IMR-90 (cell line): ENCODE data around the gene EFCAB10. TPM values are rescaled to one million over a fixed set of nuclear protein-coding genes. Genes with fewer than 3 reads are reported as not detected.

Experiments
- ATAC-seq: fragments of 200-7000 bp; cut with Tn5 transposase; 2 replicates; pipeline ENCODE4 v1.9.1; 2020; ENCODE audit warnings: low read depth, mild to moderate bottlenecking, moderate library complexity
- BruUV-seq: library from RNA; stranded (reverse); fragments of 400-500 nt; replicated peaks from 2 replicates; lab custom pipeline; 2021; lab: Mats Ljungman, UMichigan
- CTCF ChIA-PET: fragments of 300-600 bp; formaldehyde crosslinking; extraction: SDS; loops from one replicate; lab custom pipeline; 2021; ENCODE audit warnings: antibody characterized with exemption; lab: Yijun Ruan, JAX
- POLR2A ChIA-PET: fragments of 300-600 bp; sonication (Branson Sonifier 250); formaldehyde crosslinking; loops from one replicate; lab custom pipeline; 2022; ENCODE audit warnings: antibody characterized with exemption; ENCODE audit not compliant: unreplicated experiment; lab: Charles Lee
- DNase-seq: peaks from one replicate; pipeline ENCODE4 v3.0.0; 2013
- H2AFZ ChIP-seq: replicated peaks from 2 replicates; pipeline ENCODE3; 2013; ENCODE audit warnings: low read length, mild to moderate bottlenecking; ENCODE audit not compliant: poor library complexity
- H2AK5ac ChIP-seq: 2 replicates; pipeline ENCODE4 v1.6.1; 2013; ENCODE audit warnings: low read depth, low read length, inconsistent platforms
- H2AK9ac ChIP-seq: replicated peaks from 2 replicates; pipeline ENCODE3; 2013; ENCODE audit warnings: mild to moderate bottlenecking, low read depth, low read length, moderate library complexity; ENCODE audit not compliant: poor library complexity
- H2BK120ac ChIP-seq: 2 replicates; pipeline ENCODE4 v1.6.1; 2013; ENCODE audit warnings: low read depth, low read length, inconsistent platforms
- H2BK15ac ChIP-seq: 3 replicates; pipeline ENCODE4 v1.6.1; 2013; ENCODE audit warnings: low read depth, low read length, inconsistent platforms
- H2BK20ac ChIP-seq: 2 replicates; pipeline ENCODE4 v1.6.1; 2013; ENCODE audit warnings: low read depth, mild to moderate bottlenecking, inconsistent platforms, low read length, moderate library complexity
- H2BK5ac ChIP-seq: 2 replicates; pipeline ENCODE4 v1.6.1; 2013; ENCODE audit warnings: mild to moderate bottlenecking, low read depth, low read length, inconsistent platforms; ENCODE audit not compliant: poor library complexity, severe bottlenecking
- H3K14ac ChIP-seq: replicated peaks from 2 replicates; pipeline ENCODE4 v1.6.1; 2013; ENCODE audit warnings: low read depth, low read length, inconsistent platforms
- H3K18ac ChIP-seq: 2 replicates; pipeline ENCODE4 v1.6.1; 2013; ENCODE audit warnings: low read depth, low read length, control low read depth
- H3K23ac ChIP-seq: 2 replicates; pipeline ENCODE4 v1.6.1; 2013; ENCODE audit warnings: low read depth, low read length, inconsistent platforms
- H3K27ac ChIP-seq: 2 replicates; pipeline ENCODE4 v1.5.1; 2013; ENCODE audit warnings: mild to moderate bottlenecking, control low read depth, low read length; ENCODE audit not compliant: insufficient read depth
- H3K27me3 ChIP-seq: 2 replicates; pipeline ENCODE4 v1.6.1; 2013; ENCODE audit warnings: low read length; ENCODE audit not compliant: control insufficient read depth, insufficient read depth
- H3K36me3 ChIP-seq: 2 replicates; pipeline ENCODE4 v1.6.1; 2013; ENCODE audit warnings: low read length, mixed read lengths; ENCODE audit not compliant: control insufficient read depth, insufficient read depth
- H3K4ac ChIP-seq: 2 replicates; pipeline ENCODE4 v1.6.1; 2013; ENCODE audit warnings: low read depth, low read length, inconsistent platforms
- H3K4me1 ChIP-seq: 2 replicates; pipeline ENCODE4 v1.6.1; 2013; ENCODE audit warnings: low read length, mixed read lengths; ENCODE audit not compliant: control insufficient read depth, insufficient read depth
- H3K4me2 ChIP-seq: 2 replicates; pipeline ENCODE4 v1.6.1; 2013; ENCODE audit warnings: low read depth, mild to moderate bottlenecking, control low read depth, low read length, moderate library complexity
- H3K4me3 ChIP-seq: 2 replicates; pipeline ENCODE4 v1.5.1; 2013; ENCODE audit warnings: low read depth, mild to moderate bottlenecking, control low read depth, low read length, moderate library complexity; ENCODE audit not compliant: insufficient read depth
- H3K56ac ChIP-seq: 2 replicates; pipeline ENCODE4 v1.6.1; 2013; ENCODE audit warnings: low read length, inconsistent platforms; ENCODE audit not compliant: insufficient read depth; ENCODE audit errors: extremely low read depth
- H3K79me1 ChIP-seq, 2 experiments: 2 replicates each; pipeline ENCODE4 v1.6.1; 2013; ENCODE audit warnings: low read length in 2 of 2, inconsistent platforms in 1 of 2, low read depth in 1 of 2
- H3K9ac ChIP-seq: 2 replicates; pipeline ENCODE4 v1.6.1; 2013; ENCODE audit warnings: low read depth, low read length, control low read depth
- H3K9me1 ChIP-seq: 2 replicates; pipeline ENCODE4 v1.6.1; 2013; ENCODE audit warnings: low read length, inconsistent platforms; ENCODE audit not compliant: insufficient read depth
- H3K9me3 ChIP-seq: 2 replicates; pipeline ENCODE4 v1.6.1; 2013; ENCODE audit warnings: low read length; ENCODE audit not compliant: control insufficient read depth, insufficient read depth
- H4K20me1 ChIP-seq: 2 replicates; pipeline ENCODE4 v1.6.1; 2013; ENCODE audit warnings: low read length, inconsistent platforms; ENCODE audit not compliant: insufficient read depth
- H4K5ac ChIP-seq: 2 replicates; pipeline ENCODE4 v1.6.1; 2013; ENCODE audit warnings: mild to moderate bottlenecking, low read depth, low read length, control low read depth
- H4K8ac ChIP-seq, 2 experiments: 2 replicates each; pipeline ENCODE4 v1.6.1; 2013; ENCODE audit warnings: low read depth in 2 of 2, low read length in 2 of 2, control low read depth in 1 of 2, inconsistent platforms in 1 of 2
- H4K91ac ChIP-seq: 2 replicates; pipeline ENCODE4 v1.6.1; 2013; ENCODE audit warnings: low read depth, low read length, inconsistent platforms; ENCODE audit not compliant: insufficient read depth
- BHLHE40 ChIP-seq: fragments of 150-350 bp; IDR thresholded peaks from 2 replicates; pipeline ENCODE4 v1.6.1; 2016; ENCODE audit warnings: mild to moderate bottlenecking, low read depth, low read length
- CHD1 ChIP-seq: IDR thresholded peaks from 2 replicates; pipeline ENCODE4 v1.6.1; 2012; ENCODE audit warnings: low read depth, low read length, improper control_type of control experiment
- CTCF ChIP-seq: conservative IDR thresholded peaks from 2 replicates; pipeline ENCODE4 v1.5.1; 2012; ENCODE audit warnings: mild to moderate bottlenecking, low read depth, low read length, improper control_type of control experiment
- ELK1 ChIP-seq: fragments of 150-350 bp; IDR thresholded peaks from 2 replicates; pipeline ENCODE4 v1.6.1; 2016; ENCODE audit warnings: low read depth, mild to moderate bottlenecking, low read length, moderate library complexity, borderline replicate concordance
- FOS ChIP-seq: fragments of 150-350 bp; IDR thresholded peaks from 2 replicates; pipeline ENCODE4 v1.6.1; 2016; ENCODE audit warnings: low read depth, low read length
- MXI1 ChIP-seq: IDR thresholded peaks from 2 replicates; pipeline ENCODE4 v1.6.1; 2012; ENCODE audit warnings: low read depth, mild to moderate bottlenecking, low read length, moderate library complexity, borderline replicate concordance
- NFE2L2 ChIP-seq: fragments of 150-350 bp; IDR thresholded peaks from 2 replicates; pipeline ENCODE4 v1.6.1; 2016; ENCODE audit warnings: low read depth, mild to moderate bottlenecking, low read length
- POLR2A ChIP-seq: IDR thresholded peaks from 2 replicates; pipeline ENCODE4 v1.6.1; 2012; ENCODE audit warnings: mild to moderate bottlenecking, low read depth, low read length
- RAD21 ChIP-seq: IDR thresholded peaks from 2 replicates; pipeline ENCODE4 v1.6.1; 2012; ENCODE audit warnings: low read length, improper control_type of control experiment
- RCOR1 ChIP-seq: IDR thresholded peaks from 2 replicates; pipeline ENCODE4 v1.6.1; 2012; ENCODE audit warnings: mild to moderate bottlenecking, low read length, improper control_type of control experiment; ENCODE audit not compliant: insufficient replicate concordance
- RFX5 ChIP-seq: IDR thresholded peaks from 2 replicates; pipeline ENCODE4 v1.8.0; 2012; ENCODE audit warnings: low read depth, mild to moderate bottlenecking, low read length, moderate library complexity
- SMC3 ChIP-seq: fragments of 150-350 bp; IDR thresholded peaks from 2 replicates; pipeline ENCODE4 v1.6.1; 2016; ENCODE audit warnings: low read depth, mild to moderate bottlenecking, antibody characterized with exemption, low read length, moderate library complexity
- USF2 ChIP-seq: fragments of 150-350 bp; IDR thresholded peaks from 2 replicates; pipeline ENCODE4 v1.6.1; 2017; ENCODE audit warnings: mild to moderate bottlenecking, antibody characterized with exemption, low read length, low read depth
- WGBS, 2 experiments: methylation state at CpG; one replicate each; pipeline versions ENCODE4 v1.1.5 to v1.1.7; 2013; ENCODE audit warnings: missing lambda C conversion rate in 2 of 2; ENCODE audit not compliant: insufficient read length in 1 of 2; ENCODE audit errors: extremely low coverage in 2 of 2; 5-methylcytosine and 5-hydroxymethylcytosine counted together
- dilution Hi-C: fragments of 300-500 bp; cut with HindIII; formaldehyde crosslinking; loops from one replicate; pipeline ENCODE4 v1.14.3; 2018; ENCODE audit warnings: low sequenced_read_pairs; ENCODE audit not compliant: unreplicated experiment
- in situ Hi-C: fragments of 300-500 bp; cut with MboI; formaldehyde crosslinking; loops from 3 replicates; pipeline ENCODE4 v1.14.3; 2019; ENCODE audit warnings: low sequenced_read_pairs, inconsistent platforms, mixed read lengths
- intact Hi-C: fragments of 100-400 bp; cut with micrococcal nuclease; formaldehyde crosslinking; loops from 2 replicates; pipeline ENCODE4 v1.10.0; 2022
- polyA plus RNA-seq, 3 experiments: library from polyadenylated mRNA; depleted of rRNA; stranded (reverse); fragments of >200 nt; gene quantifications; 2 replicates each; pipeline ENCODE4 v1.2.3, GENCODE V29; 2012; ENCODE audit warnings: low replicate concordance in 1 of 3
- total RNA-seq: library from RNA; depleted of rRNA; stranded (reverse); fragments of >200 nt; gene quantifications from 2 replicates; pipeline ENCODE4 v1.2.3, GENCODE V29; 2012

EFCAB10 gene
- total and polyA plus RNA-seq, 2 of the 4 experiments (the other 2 are of a cell fraction): not detected

GRCh38 chr7:105524840-105525239 is 56.5 kb downstream of the EFCAB10 start:
- Histone ChIP-seq H3K18ac (no peak overlapping the region), H3K9ac (no peak overlapping the region), H3K79me1 (peaks cover 7 to 12% of the 10 kb centered on the region in 2 experiments; a peak in 2 of 4 replicates), H3K23ac (no peak overlapping the region), H2BK15ac (no peak overlapping the region), H3K4me3 (no peak overlapping the region), H3K14ac (no peak overlapping the region), H4K5ac (no peak overlapping the region), H3K27me3 (no peaks in the 10 kb centered on the region), H2AK9ac (no peak overlapping the region), H2AK5ac (no peak overlapping the region), H3K4me1 (peaks cover 2% of the 10 kb centered on the region; the same call in 1 of the 2 replicates), H2BK120ac (no peak overlapping the region), H3K56ac (no peak overlapping the region), H2BK20ac (no peak overlapping the region), H3K36me3 (no peaks in the 10 kb centered on the region), H2AFZ (no peak overlapping the region), H2BK5ac (no peak overlapping the region), H4K91ac (no peak overlapping the region), H3K9me3 (no peaks in the 10 kb centered on the region), H3K27ac (no peak overlapping the region), H4K8ac (no peak overlapping the region), H4K20me1 (peaks cover 7% of the 10 kb centered on the region; the same call in 1 of the 2 replicates), H3K4me2 (no peak overlapping the region), H3K4ac (no peak overlapping the region), H3K9me1 (no peaks in the 10 kb centered on the region)
- POLR2A ChIA-PET: interaction anchor here (0.6 kb wide), 1 partner anchor 19 kb away, joined by 3 read pairs; no protein-coding TSS in a partner anchor
- in situ Hi-C loops: no loop called here
- no TSS peak for BruUV-seq
- CTCF ChIA-PET: no interaction called here
- intact Hi-C loops: loop anchor here (5.0 kb wide), 1 partner anchor 138 kb away; the partner anchor contains the start of gene SRPK2
- no CpG with 5 or more reads among the region's 4 CpGs for WGBS, 2 experiments
- DNase-seq (no peak), ATAC-seq (no peak)
- TF ChIP-seq RCOR1: no peak
- TF ChIP-seq RFX5: no peak
- no peak for TF ChIP-seq FOS
- TF ChIP-seq MXI1: no peak
- TF ChIP-seq NFE2L2: no peak
- TF ChIP-seq CTCF: no peak
- no peak for TF ChIP-seq BHLHE40
- TF ChIP-seq POLR2A: no peak
- TF ChIP-seq RAD21: no peak
- no peak for TF ChIP-seq CHD1
- no peak for TF ChIP-seq ELK1
- no peak for TF ChIP-seq SMC3
- no peak for TF ChIP-seq USF2
- dilution Hi-C loops: no loop called here
